ENCODE data around the gene C10orf90. TPM values are rescaled to one million over a fixed set of nuclear protein-coding genes. Genes with fewer than 3 reads are reported as not detected.

The C10orf90 gene
- total and polyA plus RNA-seq, 4 donors, result 0.05 to 0.25 TPM; not detected in 2

- Histone ChIP-seq H3K4me3 (ENCODE audit: low read depth in 1 of 3, low read length in 3 of 3) (no peak overlapping the region), H3K27ac (ENCODE audit: low read depth in 1 of 2, low read length in 2 of 2) (no peak overlapping the region), H3K9me3 (ENCODE audit: control insufficient read depth in 4 of 4, low read length in 3 of 4) (peaks cover 0 to 5% (median 0%) of the 10 kb centered on the region in 4 donors), H3K4me1 (ENCODE audit: control insufficient read depth in 4 of 4, insufficient read depth in 4 of 4, low read length in 3 of 4) (no peaks in the 10 kb centered on the region), H3K27me3 (ENCODE audit: control insufficient read depth in 4 of 4, insufficient read depth in 4 of 4, low read length in 3 of 4) (peaks cover 0 to 7% (median 0%) of the 10 kb centered on the region in 4 donors), H3K36me3 (ENCODE audit: control insufficient read depth in 4 of 4, insufficient read depth in 3 of 4, low read depth in 1 of 4, low read length in 3 of 4) (no peaks in the 10 kb centered on the region), H3K9ac (ENCODE audit: low read depth in 1 of 2, low read length in 2 of 2) (no peak overlapping the region)
- WGBS, result 84% methylated on average over 8 of the region's 8 CpGs
- no peak for DNase-seq (ENCODE audit: low spot score)
- no peak for TF ChIP-seq TAF1 (conservative IDR thresholded peaks at IDR 0.05)
- TF ChIP-seq JUND (IDR thresholded peaks at IDR 0.05), result no peak
- TF ChIP-seq FOXA2 (IDR thresholded peaks at IDR 0.05), result no peak
- no peak for TF ChIP-seq HNF4G (IDR thresholded peaks at IDR 0.05)
- no peak for TF ChIP-seq RXRA (IDR thresholded peaks at IDR 0.05)
- no peak for TF ChIP-seq YY1 (IDR thresholded peaks at IDR 0.05)
- TF ChIP-seq GABPA (IDR thresholded peaks at IDR 0.05 in 1 of 2, conservative IDR thresholded peaks at IDR 0.05 in 1 of 2), result no peak
- TF ChIP-seq RAD21 (IDR thresholded peaks at IDR 0.05), result no peak
- no peak for TF ChIP-seq HNF4A (conservative IDR thresholded peaks at IDR 0.05)
- no peak for TF ChIP-seq MAX (IDR thresholded peaks at IDR 0.05)
- TF ChIP-seq NR2F2 (IDR thresholded peaks at IDR 0.05), result no peak
- no peak for TF ChIP-seq SP1 (IDR thresholded peaks at IDR 0.05)
Observed at GRCh38 chr10:126455036-126455765, 215.3 kb downstream of the C10orf90 start.

DNA sequence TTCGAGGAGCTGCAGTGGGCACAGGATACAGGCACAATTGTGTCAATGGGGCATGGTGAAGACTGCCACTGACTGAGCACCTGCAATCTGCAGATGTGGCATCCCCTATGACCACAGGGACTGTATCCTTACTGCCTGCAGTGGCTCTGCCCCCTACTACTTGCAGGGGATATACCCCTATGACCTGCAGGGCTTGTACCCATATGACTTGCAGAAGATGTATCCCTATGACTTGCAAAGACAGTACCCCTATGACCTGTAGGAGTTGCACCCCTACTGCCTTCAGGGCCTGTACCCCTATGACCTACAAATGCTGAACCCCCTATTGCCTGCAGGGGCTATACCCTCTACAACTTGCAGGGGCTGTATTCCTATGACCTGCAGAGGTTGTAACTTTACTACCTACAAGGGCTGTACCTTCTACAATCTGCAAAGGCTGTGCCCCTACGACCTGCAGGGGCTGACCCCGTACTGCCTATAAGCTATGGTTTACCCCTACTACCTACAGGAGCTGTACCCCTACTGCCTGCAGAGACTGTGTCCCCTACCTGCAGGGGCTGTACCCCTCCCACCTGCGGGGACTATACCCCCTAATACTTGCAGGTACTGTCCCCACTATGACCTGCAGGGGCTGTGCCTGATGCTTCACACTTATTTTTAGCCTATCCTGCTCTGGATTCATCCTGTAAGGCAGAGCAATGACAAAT is 216.3 kb downstream of the C10orf90 start:
- WGBS, result 78% methylated on average over 4 of the region's 4 CpGs
- Histone ChIP-seq H3K27ac (ENCODE audit: low read depth in 1 of 2, low read length in 2 of 2) (no peak overlapping the region), H3K9ac (ENCODE audit: low read depth in 1 of 2, low read length in 2 of 2) (no peak overlapping the region), H3K9me3 (ENCODE audit: control insufficient read depth in 4 of 4, low read length in 3 of 4) (peaks cover 0 to 5% (median 0%) of the 10 kb centered on the region in 4 donors), H3K36me3 (ENCODE audit: control insufficient read depth in 4 of 4, insufficient read depth in 3 of 4, low read depth in 1 of 4, low read length in 3 of 4) (no peaks in the 10 kb centered on the region), H3K4me1 (ENCODE audit: control insufficient read depth in 4 of 4, insufficient read depth in 4 of 4, low read length in 3 of 4) (no peaks in the 10 kb centered on the region), H3K27me3 (ENCODE audit: control insufficient read depth in 4 of 4, insufficient read depth in 4 of 4, low read length in 3 of 4) (no peaks in the 10 kb centered on the region), H3K4me3 (ENCODE audit: low read depth in 1 of 3, low read length in 3 of 3) (no peak overlapping the region)
- TF ChIP-seq, protein P1, sequence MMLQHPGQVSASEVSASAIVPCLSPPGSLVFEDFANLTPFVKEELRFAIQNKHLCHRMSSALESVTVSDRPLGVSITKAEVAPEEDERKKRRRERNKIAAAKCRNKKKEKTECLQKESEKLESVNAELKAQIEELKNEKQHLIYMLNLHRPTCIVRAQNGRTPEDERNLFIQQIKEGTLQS (IDR thresholded peaks at IDR 0.05), result no peak
- TF ChIP-seq, protein P2, sequence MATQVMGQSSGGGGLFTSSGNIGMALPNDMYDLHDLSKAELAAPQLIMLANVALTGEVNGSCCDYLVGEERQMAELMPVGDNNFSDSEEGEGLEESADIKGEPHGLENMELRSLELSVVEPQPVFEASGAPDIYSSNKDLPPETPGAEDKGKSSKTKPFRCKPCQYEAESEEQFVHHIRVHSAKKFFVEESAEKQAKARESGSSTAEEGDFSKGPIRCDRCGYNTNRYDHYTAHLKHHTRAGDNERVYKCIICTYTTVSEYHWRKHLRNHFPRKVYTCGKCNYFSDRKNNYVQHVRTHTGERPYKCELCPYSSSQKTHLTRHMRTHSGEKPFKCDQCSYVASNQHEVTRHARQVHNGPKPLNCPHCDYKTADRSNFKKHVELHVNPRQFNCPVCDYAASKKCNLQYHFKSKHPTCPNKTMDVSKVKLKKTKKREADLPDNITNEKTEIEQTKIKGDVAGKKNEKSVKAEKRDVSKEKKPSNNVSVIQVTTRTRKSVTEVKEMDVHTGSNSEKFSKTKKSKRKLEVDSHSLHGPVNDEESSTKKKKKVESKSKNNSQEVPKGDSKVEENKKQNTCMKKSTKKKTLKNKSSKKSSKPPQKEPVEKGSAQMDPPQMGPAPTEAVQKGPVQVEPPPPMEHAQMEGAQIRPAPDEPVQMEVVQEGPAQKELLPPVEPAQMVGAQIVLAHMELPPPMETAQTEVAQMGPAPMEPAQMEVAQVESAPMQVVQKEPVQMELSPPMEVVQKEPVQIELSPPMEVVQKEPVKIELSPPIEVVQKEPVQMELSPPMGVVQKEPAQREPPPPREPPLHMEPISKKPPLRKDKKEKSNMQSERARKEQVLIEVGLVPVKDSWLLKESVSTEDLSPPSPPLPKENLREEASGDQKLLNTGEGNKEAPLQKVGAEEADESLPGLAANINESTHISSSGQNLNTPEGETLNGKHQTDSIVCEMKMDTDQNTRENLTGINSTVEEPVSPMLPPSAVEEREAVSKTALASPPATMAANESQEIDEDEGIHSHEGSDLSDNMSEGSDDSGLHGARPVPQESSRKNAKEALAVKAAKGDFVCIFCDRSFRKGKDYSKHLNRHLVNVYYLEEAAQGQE (IDR thresholded peaks at IDR 0.05), result no peak
- no peak for DNase-seq (ENCODE audit: low spot score)

Measured in liver (tissue), 9 donors.